Left colon (tissue), 2 donors: Measurements from ENCODE around the gene ANKRD28. TPM values are rescaled to one million over a fixed set of nuclear protein-coding genes. Genes with fewer than 3 reads are reported as not detected.
"Not testable (repeated sequence)": the region's sequence is repeated elsewhere in the genome, so short reads cannot be mapped to it uniquely, and the experiment has no call there.

Source experiments
- ATAC-seq: fragments of 200-7000 bp; cut with Tn5 transposase; one replicate; pipeline ENCODE4 v1.9.1; 2020; ENCODE audit warnings: mild to moderate bottlenecking, moderate library complexity
- DNase-seq, 2 donors: peaks; one replicate each; pipeline ENCODE4 v3.0.0-alpha.2; 2020
- intact Hi-C, 2 donors: fragments of 100-400 bp; cut with DNase I in 1 of 2; cut with micrococcal nuclease in 1 of 2; formaldehyde crosslinking; loops; one replicate each; pipeline versions ENCODE4 v1.11.2 to v1.14.0; 2022; cut with DNase I, micrococcal nuclease
- total RNA-seq, 2 donors: library from RNA; stranded (reverse); fragmentation: NEBNext Ultra II Directional; extraction: Animal tissue kit (Norgen Biotek cat#: 25700); gene quantifications; one replicate each; pipeline ENCODE4 v1.2.1, GENCODE V29; 2021
- donor health status: DM: no; HTN: no; CAD: no.
- donor health status: DM: yes; HTN: yes; CAD: no.

ANKRD28 gene
- total RNA-seq, 2 donors from 2014 or later: 47.0 to 49.8 TPM

GRCh38 chr3:15782429-15782828 is 15.3 kb downstream of the ANKRD28 start:
- intact Hi-C loops: no loop called here
- ATAC-seq (no peak), DNase-seq (no peak)

GRCh38 chr3:15781637-15782402 is 16.0 kb downstream of the ANKRD28 start:
- ATAC-seq: no peak
- intact Hi-C loops: no loop called here
- no peak for DNase-seq

DNA sequence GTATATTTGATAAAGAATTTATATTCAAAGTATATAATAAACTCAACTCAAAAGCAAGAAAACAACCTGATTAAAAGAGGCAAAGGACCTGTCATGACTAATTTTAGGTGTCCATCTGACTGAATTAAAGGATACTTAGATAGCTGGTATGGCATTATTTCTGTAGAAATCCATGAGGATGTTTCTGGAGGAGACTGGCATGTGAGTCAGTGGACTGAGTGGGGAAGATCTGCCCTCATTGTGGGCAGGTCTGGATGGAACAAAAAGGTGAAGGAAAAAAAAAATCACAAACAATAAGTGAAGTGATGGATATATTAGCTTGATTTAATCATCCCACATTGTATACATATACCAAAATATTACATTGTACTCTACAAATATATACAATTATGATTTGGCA is 16.6 kb downstream of the ANKRD28 start:
- no peak for DNase-seq
- intact Hi-C loops: no loop called here
- ATAC-seq: no peak

- intact Hi-C loops: no loop called here
- ATAC-seq (no peak), DNase-seq (no peak)
Observed at GRCh38 chr3:15779111-15779510, 18.7 kb downstream of the ANKRD28 start.

DNA sequence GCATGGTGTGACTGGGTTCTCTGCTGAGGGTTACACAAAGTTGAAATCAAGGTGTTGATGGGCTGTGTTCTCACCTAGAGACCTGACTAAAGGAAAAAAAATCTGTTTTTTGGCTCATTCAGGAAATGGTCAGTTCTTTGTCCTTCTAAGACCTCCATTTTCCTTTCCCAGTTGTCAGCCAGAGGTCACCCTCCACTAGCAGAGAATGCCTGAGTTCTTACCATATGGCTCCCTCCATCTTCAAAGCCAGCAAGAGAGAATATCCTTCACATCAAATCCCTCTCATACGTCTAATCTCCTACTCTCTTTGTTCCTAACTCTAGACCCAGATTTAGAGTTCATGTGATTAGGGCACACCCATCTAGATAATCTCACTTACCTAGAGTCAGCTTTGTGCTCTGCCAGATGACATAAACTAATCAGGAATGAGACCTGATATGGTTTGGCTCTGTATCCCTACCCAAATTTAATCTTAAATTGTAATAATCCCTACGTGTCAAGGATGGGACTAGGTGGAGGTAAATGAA is 19.4 kb downstream of the ANKRD28 start:
- intact Hi-C loops: no loop called here
- ATAC-seq: peak; percentile 68
- no peak for DNase-seq

DNA sequence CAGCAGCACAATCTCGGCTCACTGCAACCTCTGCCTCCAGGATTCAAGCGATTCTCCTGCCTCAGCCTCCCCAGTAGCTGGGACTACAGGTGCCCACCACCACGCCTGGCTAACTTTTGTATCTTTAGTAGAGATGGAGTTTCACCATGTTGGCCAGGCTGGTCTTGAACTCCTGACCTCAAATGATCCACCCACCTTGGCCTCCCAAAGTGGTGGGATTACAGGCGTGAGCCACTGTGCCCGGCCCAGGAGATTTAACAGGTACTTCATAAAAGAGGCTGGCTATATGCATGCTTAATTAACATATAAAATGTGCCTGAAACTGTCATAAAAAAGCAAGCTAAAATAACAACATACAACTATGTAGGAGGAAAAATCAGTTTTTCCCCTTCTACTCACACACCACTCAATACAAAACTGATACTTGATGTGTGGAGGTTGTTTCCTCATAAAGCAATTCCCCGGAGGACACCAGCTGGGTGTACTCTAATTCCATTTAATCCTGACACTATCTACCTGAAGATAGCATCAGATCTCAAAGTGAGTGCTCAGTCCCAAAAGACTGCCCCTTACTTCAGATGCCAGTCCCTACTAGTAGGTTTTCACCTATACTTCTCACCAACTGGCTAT is 22.7 kb downstream of the ANKRD28 start:
- DNase-seq, intact Hi-C loops, ATAC-seq: not testable (repeated sequence)

DNA sequence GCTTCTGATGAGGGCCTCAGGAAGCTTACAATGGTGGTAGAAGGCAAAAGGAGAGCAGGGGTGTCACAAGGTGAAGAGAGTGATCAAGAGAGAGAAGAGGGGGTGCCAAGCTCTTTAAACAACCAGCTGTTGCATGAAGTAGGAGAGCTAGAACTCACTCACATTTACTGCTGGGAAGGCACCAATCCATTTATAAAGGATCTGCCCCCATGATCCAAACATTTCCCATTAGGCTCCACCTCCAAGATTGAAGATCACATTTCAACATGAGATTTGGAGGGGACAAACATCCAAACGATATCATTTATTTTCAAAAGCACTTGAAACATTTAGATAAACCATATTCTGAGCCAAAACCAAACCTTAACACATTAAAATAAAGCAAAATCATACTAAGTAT is 26.3 kb downstream of the ANKRD28 start:
- ATAC-seq (no peak), DNase-seq (no peak)
- intact Hi-C loops: no loop called here

- intact Hi-C loops: no loop called here
- ATAC-seq: no peak
- no peak for DNase-seq
Observed at GRCh38 chr3:15769256-15769915, 28.4 kb downstream of the ANKRD28 start.

- DNase-seq: no peak
- ATAC-seq: peak; percentile 39
- intact Hi-C loops: no loop called here
Observed at GRCh38 chr3:15768421-15769255, 29.1 kb downstream of the ANKRD28 start.

GRCh38 chr3:15766406-15766805 is 31.4 kb downstream of the ANKRD28 start:
- intact Hi-C loops: no loop called here
- DNase-seq (no peak), ATAC-seq (no peak)

DNA sequence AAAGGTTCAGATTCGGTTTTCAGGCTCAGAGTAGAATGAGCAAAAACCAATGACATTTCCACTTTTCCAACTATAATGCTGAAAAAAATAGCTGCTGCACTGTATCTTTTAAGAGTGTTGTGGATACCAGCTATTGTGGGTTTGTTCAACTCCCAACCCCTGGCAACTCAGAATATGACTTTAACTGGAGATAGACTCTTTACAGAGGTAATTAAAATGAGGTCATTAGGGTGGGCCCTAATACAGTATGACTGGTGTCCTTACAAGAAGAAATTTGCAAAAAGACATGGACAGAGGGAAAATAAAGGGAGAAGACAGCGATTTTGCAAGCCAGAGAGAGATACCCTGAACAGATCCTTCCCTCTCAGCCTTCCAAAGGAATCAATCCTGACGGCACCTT is 39.5 kb downstream of the ANKRD28 start:
- DNase-seq: no peak
- intact Hi-C loops: no loop called here
- ATAC-seq: no peak

- DNase-seq: no peak
- intact Hi-C loops: no loop called here
- ATAC-seq: no peak
Observed at GRCh38 chr3:15757824-15758223, 40.0 kb downstream of the ANKRD28 start.

DNA sequence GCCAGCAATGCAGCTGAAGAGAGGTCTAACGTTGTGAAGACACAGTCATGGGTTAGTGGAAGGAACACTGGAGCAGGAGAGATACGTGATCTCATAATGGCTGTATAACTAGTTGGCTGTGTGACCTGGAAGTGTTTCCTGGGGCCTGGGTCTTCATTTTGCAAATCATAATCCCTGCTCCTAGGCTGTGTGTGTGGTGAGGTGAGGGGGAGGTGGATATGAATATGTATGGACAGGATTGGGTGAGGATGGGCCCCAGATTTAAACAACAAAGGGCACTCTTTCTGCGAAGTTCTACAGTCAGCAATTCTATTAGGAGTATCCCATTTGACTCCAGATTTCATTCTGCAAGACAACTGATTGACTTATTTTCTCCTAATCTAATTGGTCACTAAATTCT is 41.3 kb downstream of the ANKRD28 start:
- DNase-seq (no peak), ATAC-seq (no peak)
- intact Hi-C loops: no loop called here

DNA sequence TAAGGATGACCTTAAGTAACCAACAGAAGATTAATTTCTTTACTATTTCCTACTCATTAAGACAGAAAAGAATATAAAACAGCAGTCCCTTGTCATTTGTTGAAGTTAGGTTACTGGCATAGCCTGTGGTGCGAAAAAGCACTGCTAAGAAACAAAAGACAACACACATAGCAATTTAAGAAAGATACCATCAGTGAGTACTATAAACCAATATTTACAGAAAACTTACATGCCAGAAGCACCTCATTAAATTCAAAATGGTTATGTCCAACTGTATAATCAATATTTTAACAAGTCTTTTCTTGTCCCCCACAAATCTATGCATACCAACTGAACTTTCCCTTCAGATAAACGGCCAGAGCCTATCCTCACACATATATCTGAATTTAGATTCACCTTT is 42.0 kb downstream of the ANKRD28 start:
- DNase-seq (no peak), ATAC-seq (no peak)
- intact Hi-C loops: no loop called here

GRCh38 chr3:15755181-15755580 is 42.6 kb downstream of the ANKRD28 start:
- intact Hi-C loops: no loop called here
- no peak for ATAC-seq

DNA sequence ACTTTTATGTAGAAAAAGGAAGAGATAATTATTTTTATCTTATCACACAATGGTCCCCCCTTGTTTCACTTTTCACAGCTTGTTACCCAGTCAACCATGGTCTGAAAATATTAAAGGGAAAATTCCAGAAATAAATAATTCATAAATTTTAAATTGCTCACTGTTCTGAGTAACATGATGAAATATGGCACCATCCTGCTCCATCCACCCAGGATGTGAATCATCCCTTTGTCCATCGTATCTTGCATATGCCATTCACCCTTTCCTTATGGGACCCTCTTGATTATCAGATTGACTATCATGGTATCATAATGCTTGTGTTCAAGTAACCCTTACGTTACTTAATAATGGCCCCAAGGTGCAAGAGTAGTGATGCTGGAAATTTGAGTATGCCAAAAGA is 43.7 kb downstream of the ANKRD28 start:
- DNase-seq: no peak
- no peak for ATAC-seq
- intact Hi-C loops: no loop called here

More at GRCh38 chr3:15755181-15755580, 42.6 kb downstream of the ANKRD28 start:
- no peak for DNase-seq

GRCh38 chr3:15753056-15753710 is 44.6 kb downstream of the ANKRD28 start:
- ATAC-seq: peak; percentile 30
- intact Hi-C loops: no loop called here

DNA sequence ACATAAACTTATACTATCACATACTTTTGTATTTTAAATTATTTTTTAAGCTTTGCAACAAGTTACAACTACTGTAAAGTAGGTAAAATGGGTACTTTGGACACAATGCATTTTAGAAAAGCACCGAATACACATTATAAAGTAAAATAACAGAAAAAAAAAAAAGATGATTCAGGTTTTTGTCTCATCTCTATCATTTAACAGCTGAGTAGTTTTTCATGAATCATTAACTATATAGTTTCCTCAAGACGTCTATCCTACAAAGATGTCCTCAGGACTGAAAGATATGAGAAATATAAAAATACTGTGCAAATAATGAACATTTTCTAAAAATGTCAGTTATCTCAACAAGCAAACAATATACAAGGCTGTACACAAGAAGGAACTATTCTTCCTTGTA is 46.9 kb downstream of the ANKRD28 start:
- DNase-seq: no peak
- no peak for ATAC-seq
- intact Hi-C loops: no loop called here

More at GRCh38 chr3:15753056-15753710, 44.6 kb downstream of the ANKRD28 start:
- no peak for DNase-seq

DNA sequence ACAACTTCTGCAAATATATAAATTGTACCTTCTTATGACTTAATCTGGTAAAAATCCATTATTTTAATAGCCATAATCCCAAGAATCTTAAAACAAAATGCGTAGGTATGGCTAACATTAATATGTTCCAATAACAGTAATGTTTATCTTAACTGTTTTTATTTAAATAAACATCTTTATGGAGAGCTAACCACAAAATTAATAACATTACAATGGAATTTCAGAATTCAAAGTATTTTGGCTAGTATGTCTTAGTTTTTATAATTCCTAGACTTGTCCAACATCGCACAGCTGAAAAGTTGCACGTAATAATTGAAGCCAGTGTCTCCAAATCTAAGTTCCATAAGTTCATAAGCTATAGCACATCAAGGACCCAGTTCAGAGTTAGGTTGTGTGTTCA is 47.6 kb downstream of the ANKRD28 start:
- DNase-seq (no peak), ATAC-seq (no peak)
- intact Hi-C loops: no loop called here
